HK-2 (cell line): ENCODE measurements around the gene HK3.

Source experiments
- DNase-seq: peaks from one replicate; pipeline ENCODE4 v3.0.0-alpha.2; 2018; ENCODE audit not compliant: unreplicated experiment

HK3 gene, protein sequence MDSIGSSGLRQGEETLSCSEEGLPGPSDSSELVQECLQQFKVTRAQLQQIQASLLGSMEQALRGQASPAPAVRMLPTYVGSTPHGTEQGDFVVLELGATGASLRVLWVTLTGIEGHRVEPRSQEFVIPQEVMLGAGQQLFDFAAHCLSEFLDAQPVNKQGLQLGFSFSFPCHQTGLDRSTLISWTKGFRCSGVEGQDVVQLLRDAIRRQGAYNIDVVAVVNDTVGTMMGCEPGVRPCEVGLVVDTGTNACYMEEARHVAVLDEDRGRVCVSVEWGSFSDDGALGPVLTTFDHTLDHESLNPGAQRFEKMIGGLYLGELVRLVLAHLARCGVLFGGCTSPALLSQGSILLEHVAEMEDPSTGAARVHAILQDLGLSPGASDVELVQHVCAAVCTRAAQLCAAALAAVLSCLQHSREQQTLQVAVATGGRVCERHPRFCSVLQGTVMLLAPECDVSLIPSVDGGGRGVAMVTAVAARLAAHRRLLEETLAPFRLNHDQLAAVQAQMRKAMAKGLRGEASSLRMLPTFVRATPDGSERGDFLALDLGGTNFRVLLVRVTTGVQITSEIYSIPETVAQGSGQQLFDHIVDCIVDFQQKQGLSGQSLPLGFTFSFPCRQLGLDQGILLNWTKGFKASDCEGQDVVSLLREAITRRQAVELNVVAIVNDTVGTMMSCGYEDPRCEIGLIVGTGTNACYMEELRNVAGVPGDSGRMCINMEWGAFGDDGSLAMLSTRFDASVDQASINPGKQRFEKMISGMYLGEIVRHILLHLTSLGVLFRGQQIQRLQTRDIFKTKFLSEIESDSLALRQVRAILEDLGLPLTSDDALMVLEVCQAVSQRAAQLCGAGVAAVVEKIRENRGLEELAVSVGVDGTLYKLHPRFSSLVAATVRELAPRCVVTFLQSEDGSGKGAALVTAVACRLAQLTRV

DNA sequence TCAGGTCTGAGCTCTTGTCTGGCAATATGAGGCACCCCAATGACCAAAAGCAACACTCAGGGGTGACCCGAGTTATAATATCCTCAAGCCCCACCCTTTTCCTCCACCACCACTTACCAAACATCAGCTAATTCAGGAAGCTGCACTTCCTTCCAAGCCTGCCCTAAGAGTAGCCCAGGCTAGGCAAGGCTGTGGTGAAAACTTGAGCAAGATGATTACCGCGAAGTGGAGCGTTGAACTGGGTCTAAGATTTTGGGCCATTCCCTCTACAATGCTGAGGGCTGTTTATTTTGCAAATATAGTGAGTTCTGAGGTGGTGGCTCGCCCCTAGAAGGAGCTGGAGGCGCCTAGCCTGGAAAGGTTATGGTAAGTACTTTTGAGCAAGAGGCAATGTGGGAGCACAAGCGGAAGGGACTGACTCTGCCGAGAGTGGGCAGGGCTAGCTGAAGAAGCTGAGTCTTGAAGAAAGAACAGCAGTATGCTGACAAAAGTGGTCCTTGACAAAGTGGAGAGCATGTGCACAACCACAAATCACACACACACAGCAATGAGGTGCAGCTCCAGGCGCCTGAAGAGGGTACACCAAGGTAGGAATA lies at the start of gene HK3:
HK3 (minus strand) TSS at position 51 of the 596 bp plus-strand sequence. CDS start 3,187 bp downstream, outside the sequence.
- no peak for DNase-seq

DNA sequence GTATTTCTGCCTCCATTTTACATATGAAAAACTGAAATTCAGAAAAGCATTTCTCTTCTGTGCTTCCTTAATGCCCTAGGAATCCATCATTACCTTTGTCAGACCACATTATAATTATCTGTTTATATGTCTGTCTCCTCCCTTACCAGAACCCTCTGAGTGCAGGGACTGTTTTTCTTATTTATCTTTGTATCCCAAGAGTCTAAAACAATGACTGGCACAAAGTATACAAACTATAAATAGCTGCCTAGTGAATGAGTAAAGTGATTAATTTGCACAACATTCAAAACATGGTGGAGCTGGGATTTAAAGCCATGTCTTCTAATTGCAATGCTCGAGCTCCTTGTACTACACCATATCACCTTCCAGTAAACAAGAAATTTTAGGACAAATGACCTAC lies 49.3 kb upstream of the HK3 start:
- DNase-seq: no peak

DNA sequence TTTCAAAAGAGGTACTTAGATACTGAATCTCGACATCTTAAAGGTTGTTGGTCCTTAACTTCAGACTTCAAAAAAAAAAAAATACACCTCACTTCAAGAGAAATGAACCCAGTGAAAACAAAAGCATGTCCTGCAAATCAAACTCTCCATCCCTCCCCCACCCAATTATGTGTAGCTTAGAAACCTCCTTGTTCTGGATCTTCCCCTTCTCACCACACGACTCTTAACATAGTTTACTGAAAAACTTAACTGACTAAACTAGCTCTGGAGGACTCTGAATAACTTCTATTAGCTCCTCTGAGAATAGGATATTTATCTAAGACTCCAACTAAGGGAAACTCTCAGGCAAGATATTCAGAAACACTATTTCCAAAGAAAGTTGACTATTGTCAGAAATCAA lies 48.7 kb upstream of the HK3 start:
- DNase-seq: no peak

DNA sequence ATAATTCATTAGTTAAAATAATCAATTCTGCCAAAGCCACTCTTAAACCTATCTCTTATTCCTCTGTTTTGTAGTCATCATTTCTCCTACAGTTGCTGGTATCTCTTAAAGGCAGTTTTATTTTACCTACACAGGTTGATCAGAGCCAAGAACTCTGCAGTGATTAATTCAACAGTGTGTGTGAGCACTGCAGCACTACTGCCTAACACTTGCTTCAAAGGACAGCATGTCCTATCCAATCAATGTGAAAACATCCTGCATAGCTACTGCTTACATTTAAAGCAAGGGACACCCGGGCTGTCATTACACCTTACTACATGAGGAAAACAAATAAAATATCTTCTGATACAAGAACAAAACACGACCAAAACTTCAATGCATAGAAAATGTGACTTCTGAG lies 45.1 kb upstream of the HK3 start:
- DNase-seq: no peak

DNA sequence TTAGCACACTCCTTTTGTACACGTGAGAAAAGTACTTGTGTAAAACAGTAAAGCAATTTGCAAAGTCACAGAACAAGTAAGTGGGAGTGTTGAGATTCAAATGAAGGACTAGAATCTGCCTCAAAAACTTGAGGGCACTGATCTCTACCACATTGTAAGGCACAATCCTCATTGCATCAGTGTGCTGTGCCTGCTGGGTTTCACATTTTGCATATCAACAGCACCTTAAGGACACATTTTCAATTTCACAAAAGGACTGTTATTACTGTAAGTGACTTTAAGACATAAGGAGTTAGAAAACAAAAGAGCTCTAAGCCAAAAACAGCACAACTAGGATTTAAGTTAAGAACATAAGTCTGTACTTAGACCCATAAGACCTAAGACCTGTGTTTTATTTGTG lies 44.7 kb upstream of the HK3 start:
- DNase-seq: no peak

DNA sequence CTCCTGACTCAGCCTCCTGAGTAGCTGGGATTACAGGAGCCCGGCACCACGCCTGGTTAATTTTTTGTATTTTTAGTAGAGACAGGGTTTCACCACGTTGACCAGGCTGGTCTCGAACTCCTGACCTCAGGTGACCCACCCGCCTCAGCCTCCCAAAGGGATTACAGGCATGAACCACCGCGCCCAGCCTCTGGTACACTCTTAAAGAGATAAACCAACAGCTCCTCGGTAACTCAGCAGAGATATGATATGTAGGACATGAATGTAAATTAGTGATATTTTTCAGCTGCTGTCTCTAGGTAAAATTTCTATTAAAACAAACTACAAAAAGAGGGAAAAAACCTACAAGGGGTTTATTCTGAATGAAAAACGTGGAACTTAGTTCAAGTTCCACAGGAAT lies 42.8 kb upstream of the HK3 start:
- peak; percentile 22 for DNase-seq

DNA sequence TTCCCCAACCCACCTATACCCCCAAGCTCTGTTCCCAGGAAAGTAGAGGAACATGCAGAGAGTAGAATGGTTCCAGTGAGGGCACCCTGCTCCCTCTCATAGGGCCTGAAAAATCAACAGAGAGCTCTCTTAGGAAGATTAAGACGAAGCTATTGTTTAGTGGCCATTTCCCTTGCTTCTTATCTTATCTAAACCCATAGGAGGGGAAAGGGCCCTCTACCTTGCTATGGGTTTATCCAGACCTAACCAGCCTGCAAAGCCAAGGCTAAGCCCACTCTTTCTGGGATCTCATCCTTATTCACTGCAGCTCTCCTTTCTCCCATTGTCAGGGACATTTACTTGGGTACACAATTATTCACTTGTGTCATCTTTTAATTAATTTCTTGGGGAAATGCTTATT lies 39.3 kb upstream of the HK3 start:
- no peak for DNase-seq

DNA sequence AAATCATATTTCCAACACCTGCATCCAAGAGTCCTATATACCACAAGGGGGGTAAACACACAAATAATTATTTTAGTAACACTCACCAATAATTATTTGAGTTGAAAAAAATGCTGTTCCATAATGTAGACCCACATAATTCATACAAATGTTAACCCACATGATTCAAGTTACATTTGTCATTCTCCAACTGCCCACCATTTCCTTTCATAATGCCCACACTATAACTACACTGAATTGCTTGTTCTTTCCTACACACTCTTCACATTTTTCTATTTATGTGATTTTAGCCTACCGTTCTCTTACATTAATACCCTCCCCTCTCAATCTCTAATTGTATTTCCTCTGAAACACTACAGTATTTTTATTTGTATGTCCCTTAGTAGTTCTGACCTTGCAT lies 35.9 kb upstream of the HK3 start:
- no peak for DNase-seq

DNA sequence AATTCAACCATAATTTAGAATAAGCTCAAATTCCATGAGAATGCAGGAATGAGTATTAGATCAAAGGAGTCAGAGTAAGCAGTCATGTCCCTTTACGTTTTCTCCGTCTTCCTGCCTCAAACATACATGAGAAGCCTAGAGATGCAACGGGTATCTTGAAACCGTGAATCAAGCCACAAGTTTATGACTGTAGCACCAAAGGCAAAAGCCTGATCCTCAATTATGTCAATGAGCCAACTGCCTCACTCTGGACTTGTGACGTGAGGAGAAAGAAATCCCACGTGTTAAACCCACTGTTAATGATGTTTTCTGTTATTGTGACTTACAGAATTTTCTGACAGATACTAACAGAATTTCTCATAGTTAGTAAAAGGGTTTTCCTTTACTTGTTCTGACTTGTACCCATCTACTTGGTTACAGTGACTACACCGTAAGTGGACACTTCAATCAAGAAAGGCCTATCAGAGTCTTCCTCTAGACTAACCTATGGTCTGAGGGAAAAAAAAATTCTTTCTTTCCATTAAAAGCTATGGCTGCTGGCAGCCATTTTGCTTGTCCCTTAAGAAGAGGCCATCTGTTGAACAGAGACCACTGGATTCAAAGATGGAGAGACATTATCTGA lies 35.3 kb upstream of the HK3 start:
- no peak for DNase-seq

DNA sequence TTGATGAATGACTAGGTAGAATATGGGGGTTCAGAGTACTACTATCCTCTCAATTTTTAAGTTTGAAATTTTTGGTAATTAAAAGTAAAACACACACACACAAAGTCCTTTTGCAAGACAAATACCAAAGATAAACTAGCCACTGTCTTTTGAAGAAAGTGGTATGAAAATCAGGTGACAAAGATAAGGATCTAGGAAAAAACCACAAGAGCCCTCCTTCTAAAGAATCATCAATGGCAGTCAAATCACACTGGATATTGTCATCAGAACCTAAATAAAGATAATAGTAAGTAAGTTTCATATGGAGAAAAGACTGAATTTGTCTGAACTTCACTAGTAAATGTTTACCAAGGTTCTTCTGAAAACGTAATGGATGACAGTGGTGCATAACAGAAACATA lies 30.5 kb upstream of the HK3 start:
- no peak for DNase-seq

DNA sequence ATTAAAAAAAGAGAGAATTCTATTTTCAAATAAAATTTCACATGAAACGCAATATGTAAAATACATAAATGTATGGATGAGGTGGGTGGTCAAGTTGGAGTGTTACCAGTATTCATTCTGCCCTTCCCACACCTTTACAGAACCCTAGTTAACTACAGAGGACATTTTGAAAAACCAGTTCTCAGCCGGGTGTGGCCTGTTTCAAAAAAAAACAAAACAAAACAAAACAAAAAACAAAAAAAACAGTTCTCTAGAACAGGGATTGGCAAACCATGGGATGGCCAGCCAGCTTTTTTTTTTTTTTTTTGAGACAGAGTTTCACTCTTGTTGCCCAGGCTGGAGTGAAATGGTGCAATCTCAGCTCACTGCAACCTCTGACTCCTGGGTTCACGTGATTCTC lies 28.4 kb upstream of the HK3 start:
- DNase-seq: no peak

DNA sequence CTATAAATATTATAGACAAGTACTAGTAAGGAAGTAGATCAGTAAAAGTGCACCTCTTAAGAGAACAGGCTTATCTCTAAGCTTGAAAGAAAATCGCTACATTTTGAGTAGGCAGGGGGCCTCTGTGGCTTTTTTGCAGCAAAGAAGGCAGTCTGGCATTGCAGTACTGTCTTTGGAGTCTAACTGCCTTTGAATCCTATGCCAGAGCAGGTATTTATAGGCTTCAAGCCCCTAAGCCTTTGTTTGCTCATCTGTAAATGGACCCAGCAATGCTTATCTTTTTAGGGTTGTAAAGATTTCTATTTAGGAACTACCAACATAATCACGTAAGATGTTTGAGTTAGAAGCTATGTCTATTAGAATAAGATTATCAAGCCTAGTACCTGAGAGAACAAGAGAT lies 23.7 kb upstream of the HK3 start:
- no peak for DNase-seq

DNA sequence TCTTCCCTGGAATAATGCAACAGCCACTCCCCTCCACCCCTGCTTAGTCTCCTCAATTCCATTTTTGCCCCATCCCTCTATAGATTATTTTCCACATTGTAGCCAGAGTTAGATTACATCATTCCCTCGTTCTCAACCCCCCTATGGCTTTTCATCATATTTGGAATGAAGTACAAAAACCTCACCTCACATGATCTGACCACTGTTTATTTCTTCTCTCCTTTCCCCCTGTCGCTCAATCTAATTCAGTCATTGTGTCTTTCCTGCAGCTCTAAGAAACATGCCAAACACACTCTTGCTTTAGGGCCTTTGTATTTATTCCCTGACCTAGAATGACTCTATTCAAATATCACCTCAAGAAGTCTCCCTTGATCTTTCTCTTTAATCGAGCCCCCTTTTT lies 22.6 kb upstream of the HK3 start:
- no peak for DNase-seq

DNA sequence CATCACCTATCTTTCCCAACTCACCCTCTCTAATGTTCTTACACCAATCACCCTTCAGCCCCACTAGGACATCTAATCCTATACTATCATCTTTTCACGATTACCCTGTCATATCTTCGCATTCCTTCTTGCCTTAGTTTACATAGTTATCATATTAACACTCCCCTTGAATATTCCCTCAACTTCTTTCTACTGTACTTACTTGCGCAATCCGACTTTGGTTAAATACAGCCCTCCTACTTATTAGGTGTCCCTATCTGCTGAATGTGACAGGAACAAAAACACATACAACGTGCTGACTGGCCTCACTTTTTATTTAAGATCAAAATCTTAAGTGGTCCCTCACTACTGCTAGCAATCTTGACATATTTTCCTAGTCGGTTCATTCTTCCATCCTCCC lies 19.5 kb upstream of the HK3 start:
- no peak for DNase-seq

DNA sequence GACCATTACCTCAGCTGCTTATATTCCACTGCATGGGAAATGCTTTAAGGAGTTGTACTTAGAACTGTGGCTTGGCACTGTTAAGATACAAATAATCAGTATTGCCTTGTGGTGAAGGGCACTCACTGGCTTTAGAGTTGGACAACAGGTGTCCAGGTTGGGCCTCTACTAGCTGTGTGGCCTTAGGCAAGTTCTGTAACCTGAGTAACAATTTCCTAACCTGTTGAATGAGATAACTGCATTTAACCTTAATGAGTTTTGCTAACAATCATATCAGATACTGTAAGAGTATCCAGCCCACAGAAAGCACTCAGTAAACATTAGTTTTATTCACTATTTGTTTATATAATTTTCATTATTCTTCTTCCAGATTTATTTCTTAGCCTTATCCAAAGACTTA lies 17.2 kb upstream of the HK3 start:
- no peak for DNase-seq

DNA sequence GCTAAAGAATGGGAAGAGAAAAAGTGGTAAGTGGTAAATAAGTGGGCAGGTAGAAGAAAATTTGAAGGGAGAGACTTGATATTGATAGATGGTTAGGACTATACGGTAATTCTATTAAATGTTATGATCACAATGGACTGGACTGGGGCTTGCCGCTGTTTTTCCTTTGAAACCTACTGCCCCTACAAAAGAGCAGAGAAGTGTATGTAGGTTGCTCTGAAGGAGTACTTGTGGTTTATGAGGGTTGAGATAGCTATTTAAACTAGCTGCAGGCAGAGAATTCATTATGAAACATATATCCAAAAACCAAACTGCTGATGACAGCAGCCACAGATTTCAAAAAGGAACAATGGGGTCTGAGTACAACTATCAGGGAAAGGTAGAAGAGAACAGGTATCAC lies 16.8 kb upstream of the HK3 start:
- no peak for DNase-seq

DNA sequence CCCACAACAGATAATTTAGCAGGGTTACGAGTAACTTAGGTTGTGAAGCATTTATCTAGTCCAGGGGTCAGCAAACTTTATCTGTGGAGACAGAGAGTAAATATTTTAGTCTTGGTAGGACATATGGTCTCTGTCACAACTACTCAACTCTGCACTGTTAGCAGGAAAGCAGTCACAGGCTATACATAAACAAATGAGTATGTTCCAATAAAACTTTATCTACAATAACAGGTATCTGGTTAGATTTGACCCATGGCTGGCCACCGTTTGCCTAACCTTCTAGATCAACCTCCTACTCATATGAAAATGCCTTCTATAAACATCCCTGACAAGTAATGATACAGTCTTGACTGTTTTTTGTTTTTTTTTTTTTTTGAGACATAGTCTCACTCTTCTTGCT lies 13.0 kb upstream of the HK3 start:
- DNase-seq: no peak

DNA sequence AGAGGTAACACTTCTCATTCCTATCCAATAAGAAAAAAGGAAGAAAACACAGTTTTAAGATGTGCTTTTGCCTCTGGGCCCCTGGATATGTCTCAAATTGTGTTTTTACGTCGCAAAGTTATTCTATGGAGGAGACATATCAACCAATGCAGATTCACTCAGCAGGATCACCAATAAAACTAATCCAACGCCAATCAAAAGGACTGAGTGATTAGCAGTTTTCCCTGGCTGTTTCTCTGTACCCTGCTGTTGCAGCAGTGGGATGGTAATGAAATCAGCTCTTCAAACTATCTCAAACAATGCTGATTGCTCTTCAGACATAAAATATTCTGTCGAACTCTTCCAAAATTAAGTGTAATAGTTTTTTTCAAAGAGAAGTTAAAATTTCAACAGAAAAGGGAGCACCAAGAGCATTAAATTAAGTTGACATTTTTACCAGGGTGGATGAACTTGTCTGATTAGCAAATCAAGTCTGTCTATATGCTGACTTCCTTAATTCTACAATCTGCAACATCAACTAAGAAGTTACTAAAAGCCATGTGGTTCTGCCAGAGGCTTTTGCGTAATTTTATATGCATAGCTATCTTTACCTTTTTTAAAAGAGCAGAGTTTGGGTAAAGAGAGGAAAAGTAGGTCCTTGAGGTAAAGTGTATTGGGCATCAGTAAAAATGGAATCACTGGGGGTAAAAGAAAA lies 9.7 kb upstream of the HK3 start:
- no peak for DNase-seq

DNA sequence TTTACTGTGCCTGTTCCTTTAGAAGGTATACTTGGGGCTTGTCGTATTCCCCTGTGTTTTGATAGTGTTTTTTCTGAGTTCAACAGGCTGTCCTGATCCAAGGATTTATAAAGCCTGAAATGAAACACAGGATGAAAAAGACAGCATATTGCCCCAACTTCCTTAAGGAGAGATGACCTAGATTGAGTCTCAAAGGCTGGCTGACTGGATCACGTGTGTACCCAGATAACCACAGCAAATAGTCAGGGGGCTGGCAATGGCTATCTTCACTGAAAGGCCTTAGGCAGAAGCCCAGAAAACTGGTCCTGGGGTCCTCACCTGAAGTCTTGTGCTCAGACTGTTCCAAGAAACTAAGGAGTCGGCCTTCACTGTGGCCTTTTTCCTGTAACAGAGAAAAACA lies 7.7 kb upstream of the HK3 start:
- DNase-seq: no peak

DNA sequence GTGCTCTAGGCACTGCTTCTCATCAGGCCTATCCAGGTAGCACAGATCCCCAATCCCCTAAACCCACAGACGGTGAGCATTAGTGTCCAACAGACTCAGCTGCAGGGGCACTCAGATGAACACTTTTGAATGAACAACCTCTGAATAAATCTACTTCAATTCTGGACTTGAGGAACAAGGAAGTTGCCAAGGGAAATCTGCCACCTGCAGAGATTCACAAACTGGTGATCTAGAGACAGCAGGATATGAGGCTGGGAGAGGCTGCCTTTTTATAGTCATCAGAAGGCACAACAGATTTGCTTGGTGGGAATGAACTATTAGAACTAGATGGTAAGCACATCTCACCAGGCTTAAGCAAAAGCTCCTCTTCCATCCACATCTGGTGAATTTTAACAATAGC lies 7.0 kb upstream of the HK3 start:
- DNase-seq: no peak

DNA sequence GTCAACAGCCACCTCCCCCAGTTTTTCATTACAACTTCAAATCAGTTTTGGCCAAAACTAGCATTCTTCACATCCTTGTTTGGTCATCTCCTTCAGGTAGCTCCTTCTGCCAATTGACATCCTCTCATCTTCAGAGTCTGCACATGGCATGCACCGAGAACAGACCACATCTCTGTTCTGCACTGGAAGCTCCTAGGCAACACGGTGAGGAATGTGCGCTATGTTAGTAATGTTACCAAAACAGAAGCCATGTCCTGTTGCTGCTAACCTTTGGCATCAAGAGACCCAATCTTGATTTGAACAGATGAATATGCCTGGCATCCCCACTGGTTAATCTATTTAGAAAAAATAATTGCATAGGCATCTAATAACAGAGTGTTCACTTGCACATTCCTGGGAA lies 5.1 kb upstream of the HK3 start:
- DNase-seq: peak; percentile 24
